GM18511 (cell line): Measurements from ENCODE around the gene LIN28B.

ENCODE experiments used
- ATAC-seq: cut with Tn5 transposase; IDR thresholded peaks from one replicate; pipeline ENCODE4 v1.9.1; 2021; ENCODE audit warnings: mild to moderate bottlenecking, moderate library complexity; ENCODE audit not compliant: unreplicated experiment

The LIN28B gene

GRCh38 chr6:105108631-105109262 lies 151.8 kb downstream of the LIN28B start:
- no peak for ATAC-seq

- peak; percentile 53 for ATAC-seq
Measured at GRCh38 chr6:105109955-105110895, 153.3 kb downstream of the LIN28B start.

- ATAC-seq = no peak
Measured at GRCh38 chr6:105111105-105111504, 154.2 kb downstream of the LIN28B start.

GRCh38 chr6:105111871-105112270 lies 155.0 kb downstream of the LIN28B start:
- no peak for ATAC-seq

- no peak for ATAC-seq
Measured at GRCh38 chr6:105112577-105112976, 155.7 kb downstream of the LIN28B start.

GRCh38 chr6:105113422-105113821 lies 156.5 kb downstream of the LIN28B start:
- no peak for ATAC-seq

- no peak for ATAC-seq
Measured at GRCh38 chr6:105116150-105116549, 159.2 kb downstream of the LIN28B start.

GRCh38 chr6:105120570-105120969 lies 163.7 kb downstream of the LIN28B start:
- ATAC-seq = no peak

- ATAC-seq = no peak
Measured at GRCh38 chr6:105121981-105122380, 165.1 kb downstream of the LIN28B start.

GRCh38 chr6:105122717-105123116 lies 165.8 kb downstream of the LIN28B start:
- no peak for ATAC-seq
